Bronchial epithelial cell (primary cell): ENCODE measurements around the gene PACS1. TPM values are rescaled to one million over a fixed set of nuclear protein-coding genes. Genes with fewer than 3 reads are reported as not detected.
"Not testable (repeated sequence)": the region's sequence is repeated elsewhere in the genome, so short reads cannot be mapped to it uniquely, and the experiment has no call there.

Experiments used
- DNase-seq: peaks from one replicate; pipeline ENCODE4 v3.0.0-alpha.2; 2010; ENCODE audit warnings: low read depth
- FAIRE-seq: peaks from 2 replicates; lab custom pipeline; 2011; peaks lifted over from hg19 to GRCh38; lab: Jason Lieb, UNC
- H3K27me3 ChIP-seq: 2 replicates; pipeline ENCODE4 v1.5.1; 2011; ENCODE audit warnings: low read length; ENCODE audit not compliant: control insufficient read depth, insufficient read depth
- H3K36me3 ChIP-seq: 2 replicates; pipeline ENCODE4 v1.5.1; 2011; ENCODE audit warnings: low read length; ENCODE audit not compliant: control insufficient read depth, insufficient read depth
- H3K4me3 ChIP-seq: 2 replicates; pipeline ENCODE4 v1.5.1; 2011; ENCODE audit warnings: mild to moderate bottlenecking, low read depth, low read length, control low read depth
- CTCF ChIP-seq: IDR thresholded peaks from 2 replicates; pipeline ENCODE4 v1.5.1; 2011; ENCODE audit warnings: mild to moderate bottlenecking, moderate library complexity, low read length, control low read depth, inconsistent platforms; ENCODE audit not compliant: insufficient read depth, severe bottlenecking
- total RNA-seq: library from RNA; depleted of rRNA; stranded (reverse); fragments of >200 nt; gene quantifications from 2 replicates; pipeline ENCODE4 v1.2.1, GENCODE V29; 2014

The PACS1 gene
- total RNA-seq, 1 donor from 2014 or later: 6.8 TPM

DNA sequence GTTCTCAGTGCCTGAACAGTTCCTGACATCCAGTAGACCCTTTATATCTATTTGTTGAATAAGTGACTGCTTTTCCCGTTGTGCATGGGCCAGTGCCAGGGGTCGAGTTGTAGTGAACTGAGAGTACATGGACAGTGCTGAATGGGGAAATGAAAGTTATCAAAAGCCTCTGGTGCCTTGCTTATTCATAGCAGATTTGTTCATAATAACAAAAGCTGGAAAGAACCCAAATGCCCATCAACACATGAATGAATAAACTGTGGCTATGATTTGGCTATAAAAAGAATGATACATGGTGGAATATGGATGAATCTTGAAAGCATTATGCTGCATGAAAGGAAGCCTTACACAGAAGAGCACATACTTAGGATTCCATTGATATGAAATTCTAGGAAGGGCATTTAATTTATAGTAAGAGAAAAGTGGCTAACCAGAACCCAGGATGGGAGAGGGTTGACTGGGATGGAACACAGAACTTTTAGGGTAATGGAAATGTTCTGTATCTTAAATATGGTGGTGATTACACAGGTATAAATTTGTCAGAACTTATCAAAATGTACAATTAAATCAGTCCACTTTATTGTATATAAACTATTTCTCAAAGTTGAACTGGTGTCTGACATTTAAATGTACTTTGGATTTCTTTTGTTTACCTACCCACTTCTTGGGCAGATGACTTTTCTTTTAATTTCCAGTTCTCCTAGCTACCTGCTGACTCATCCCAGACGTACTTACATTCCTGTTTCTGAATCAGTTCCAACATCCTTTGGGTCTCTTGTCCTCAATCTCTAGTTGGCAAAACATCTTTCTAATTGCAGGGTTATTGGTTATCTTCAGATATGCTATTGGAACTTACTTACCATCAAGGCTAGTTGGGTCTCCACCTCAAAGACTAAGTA, 42.8 kb downstream of the PACS1 start:
- Histone ChIP-seq H3K4me3 (no peak overlapping the region), H3K27me3 (no peaks in the 10 kb centered on the region), H3K36me3 (no peaks in the 10 kb centered on the region)
- FAIRE-seq (no peak), DNase-seq (peak; percentile 94)
- TF ChIP-seq CTCF: no peak

DNA sequence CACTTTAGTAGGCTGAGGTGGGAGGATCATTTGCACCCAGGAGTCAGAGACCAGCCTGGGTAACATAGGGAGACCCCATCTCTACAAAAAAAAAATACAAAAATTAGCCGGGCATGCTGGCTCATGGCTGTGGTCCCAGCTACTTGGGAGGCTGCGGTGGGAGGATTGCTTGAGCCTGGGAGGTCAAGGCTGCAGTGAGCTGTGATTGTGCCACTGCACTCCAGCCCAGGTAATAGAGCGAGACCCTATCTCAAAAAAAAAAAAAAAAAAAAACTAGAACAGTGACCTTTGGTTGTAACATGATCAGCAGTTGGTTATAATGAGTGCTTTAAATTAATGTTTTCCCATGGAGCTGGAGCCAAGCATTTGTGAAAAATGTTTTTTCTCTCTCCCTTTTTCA, 44.9 kb downstream of the PACS1 start:
- not testable (repeated sequence) for FAIRE-seq, H3K36me3 ChIP-seq, DNase-seq, H3K27me3 ChIP-seq, H3K4me3 ChIP-seq

DNA sequence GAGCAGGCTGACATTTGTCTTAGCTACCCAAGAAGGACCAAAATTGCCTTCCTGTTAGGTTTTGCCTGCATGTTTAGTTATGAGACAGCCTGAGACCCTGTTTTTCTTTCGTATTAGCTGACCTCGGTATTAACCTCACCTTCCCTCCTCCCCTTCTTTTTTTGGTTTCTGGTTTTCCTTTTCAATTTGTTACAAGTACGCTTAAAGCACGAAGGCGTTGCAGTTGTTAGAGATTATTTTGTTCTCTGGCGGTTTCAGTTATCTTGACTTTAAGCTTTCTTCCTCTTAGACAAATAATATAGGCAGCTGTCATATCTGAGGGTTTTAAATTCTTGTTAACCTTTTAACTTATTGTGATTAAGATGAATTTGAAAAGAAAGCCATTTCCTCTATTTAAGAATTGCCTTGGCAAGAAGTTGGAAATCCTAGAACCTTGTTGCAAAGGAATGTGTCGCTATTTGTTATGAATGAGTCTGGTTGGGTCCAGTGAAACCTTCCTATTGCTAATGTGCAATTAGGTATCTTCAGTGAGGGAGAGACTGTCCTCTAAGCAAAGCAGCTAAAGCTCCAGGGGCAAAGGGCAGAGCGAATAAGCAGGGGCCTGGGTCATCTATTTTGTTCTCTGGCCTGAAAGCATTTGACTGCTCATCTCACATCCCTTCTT, 45.7 kb downstream of the PACS1 start:
- DNase-seq (no peak), FAIRE-seq (no peak)
- Histone ChIP-seq H3K4me3 (no peak overlapping the region), H3K36me3 (no peaks in the 10 kb centered on the region), H3K27me3 (no peaks in the 10 kb centered on the region)
- no peak for TF ChIP-seq CTCF

DNA sequence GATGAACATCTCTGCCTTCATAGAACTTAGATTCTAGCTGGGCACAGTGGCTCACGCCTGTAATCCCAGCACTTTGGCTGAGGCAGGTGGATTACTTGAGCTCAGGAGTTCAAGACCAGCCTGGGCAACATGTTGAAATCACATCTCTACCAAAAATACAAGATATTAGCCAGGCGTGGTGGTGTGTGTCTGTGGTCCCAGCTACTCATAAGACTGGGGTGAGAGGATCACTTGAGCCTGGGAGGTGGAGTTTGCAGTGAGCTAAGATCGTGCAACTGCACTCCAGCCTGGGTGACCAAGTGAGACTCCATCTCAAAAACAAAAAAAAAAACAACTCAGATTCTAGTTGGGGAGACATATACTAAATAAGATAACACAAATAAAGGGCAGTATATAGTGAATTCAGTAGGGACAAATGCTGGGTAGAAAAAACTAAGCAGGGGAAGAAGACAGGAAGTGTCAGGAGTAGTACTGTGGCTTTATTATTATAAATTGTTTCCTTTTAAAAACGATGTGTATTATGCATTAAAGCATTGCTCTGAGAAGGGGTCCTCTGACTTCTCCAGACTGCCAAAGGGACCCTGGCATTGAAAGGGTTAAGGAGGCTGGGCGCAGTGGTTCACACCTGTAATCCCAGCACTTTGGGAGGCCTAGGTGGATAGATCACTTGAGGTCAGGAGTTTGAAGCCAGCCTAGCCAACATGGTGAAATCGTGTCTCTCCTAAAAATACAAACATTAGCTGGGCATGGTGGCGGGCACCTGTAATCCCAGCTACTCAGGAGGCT, 46.7 kb downstream of the PACS1 start:
- H3K27me3 ChIP-seq: no peaks in the 10 kb centered on the region
- no peak for TF ChIP-seq CTCF
- no peak for FAIRE-seq
- DNase-seq: no peak
- no peak overlapping the region for H3K4me3 ChIP-seq
- no peaks in the 10 kb centered on the region for H3K36me3 ChIP-seq

- no peak for TF ChIP-seq CTCF
- DNase-seq (no peak), FAIRE-seq (no peak)
- H3K27me3 ChIP-seq: no peaks in the 10 kb centered on the region
- H3K36me3 ChIP-seq: no peaks in the 10 kb centered on the region
- no peak overlapping the region for H3K4me3 ChIP-seq
Measured at GRCh38 chr11:66118847-66119246, 48.8 kb downstream of the PACS1 start.
